ENCODE measurements around the gene ADARB2.
"Not testable (repeated sequence)": the region's sequence is repeated elsewhere in the genome, so short reads cannot be mapped to it uniquely, and the experiment has no call there.

Gene ADARB2

GRCh38 chr10:1267568-1267967 is 469.8 kb downstream of the ADARB2 start:
- DNase-seq: no peak

DNA sequence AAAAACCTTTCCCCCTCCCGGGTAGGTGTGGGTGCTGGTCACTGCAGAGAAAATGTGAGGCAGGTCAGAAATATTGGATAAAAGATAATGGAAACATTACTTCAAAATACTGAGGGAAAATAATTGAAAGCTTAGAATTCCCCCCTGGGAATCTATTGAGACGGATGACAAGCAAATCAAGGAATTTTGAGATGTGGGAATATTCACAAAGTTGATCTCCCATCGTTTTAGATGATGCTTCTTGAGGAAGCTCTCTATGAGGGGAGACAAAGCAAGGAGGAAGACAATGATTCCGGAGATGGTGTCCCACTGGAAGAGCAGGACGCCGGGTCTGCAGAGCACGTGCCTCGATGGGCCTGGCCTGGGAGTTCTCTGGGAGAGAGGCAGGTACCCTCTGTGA is 470.2 kb downstream of the ADARB2 start:
- no peak for DNase-seq

- no peak for DNase-seq
Observed at GRCh38 chr10:1266033-1266802, 471.1 kb downstream of the ADARB2 start.

DNA sequence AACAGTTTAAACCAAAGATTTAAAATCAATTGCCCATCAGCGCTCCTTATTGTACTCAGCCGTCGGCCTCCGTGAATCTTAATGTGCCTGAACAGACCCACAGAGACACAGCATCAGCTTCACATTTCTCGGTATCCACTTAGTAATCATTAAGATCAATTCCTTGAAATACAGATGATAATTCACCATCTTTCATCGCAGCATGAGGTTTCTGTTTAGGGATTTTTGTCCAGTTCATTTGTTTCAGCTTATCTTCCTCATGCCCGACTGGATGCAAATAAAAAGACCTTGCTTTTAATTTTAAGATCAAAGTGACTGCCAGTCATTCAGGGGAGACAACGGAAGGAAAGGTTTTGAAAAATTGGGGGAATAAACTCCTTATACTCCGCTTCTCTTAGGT is 473.3 kb downstream of the ADARB2 start:
- DNase-seq: no peak

DNA sequence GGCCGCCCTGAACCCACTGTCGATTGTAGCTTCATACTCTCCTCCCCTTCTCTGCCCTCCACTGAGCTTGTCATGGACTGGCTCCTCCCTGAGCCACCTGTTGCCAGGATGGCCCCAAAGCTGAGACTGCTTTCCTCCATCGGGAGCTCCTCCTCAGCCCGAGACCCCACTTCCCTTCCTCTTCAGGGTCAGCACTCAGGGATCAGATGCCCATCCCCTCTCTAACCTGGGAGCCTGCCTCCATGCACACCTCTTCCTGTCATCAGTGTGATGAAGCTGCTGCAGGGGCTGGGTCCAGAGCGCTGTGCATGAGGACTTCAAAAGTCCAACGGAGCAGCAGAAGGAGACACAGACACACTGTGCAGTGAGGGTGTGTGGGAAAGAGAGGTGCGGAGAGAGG is 480.1 kb downstream of the ADARB2 start:
- no peak for DNase-seq

DNA sequence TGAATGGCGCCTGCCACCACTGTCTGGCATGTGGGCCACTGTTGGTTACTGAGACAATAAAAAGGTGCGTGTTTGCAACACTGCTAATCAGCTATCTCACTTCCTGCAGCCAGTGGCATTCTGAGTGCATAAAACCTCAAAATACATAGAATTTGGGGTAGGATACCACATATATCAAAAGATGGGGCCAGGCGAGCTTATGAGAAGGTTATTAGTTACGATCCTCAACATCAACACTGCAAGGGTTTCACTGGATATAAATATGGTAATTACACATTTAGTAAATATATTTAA is 480.9 kb downstream of the ADARB2 start:
- DNase-seq: no peak

DNA sequence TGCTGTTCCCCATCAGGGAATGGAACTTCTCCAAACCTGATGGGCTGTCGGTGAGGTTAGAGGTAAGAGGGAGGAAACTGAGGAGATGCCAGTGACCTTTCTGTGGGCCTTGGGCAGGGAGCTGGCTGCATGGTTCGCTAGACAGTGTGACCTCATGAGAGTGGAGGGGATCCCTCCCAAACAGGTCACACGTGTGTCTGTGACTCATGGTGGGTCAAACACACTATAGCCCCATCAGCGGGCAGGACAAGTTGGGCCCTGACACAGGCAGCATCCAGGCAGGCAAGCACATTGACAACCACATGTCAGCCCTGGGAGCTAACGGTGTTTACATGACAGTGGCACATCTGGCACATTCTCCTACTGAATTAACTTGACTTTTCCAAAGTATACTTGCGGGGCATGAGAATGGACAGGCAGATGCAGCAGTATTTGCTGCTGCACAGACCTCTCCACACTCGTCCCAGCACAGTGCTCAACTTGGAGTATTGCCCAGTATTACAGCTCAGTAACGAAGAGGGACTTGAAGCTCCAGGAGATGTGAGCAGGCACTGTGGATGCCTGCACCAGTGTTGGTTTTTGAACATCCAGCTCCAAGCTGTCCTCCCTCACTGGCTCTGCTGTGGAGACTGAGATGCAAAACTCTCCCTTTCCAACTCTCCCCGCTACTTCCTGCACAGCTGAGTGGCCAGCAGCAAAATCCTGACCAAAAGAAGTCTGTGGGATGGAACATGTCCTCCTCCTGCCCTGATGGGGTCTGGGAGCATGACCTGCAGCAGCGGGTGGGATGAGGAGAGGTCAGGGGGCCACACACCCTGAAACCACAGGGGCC is 481.5 kb downstream of the ADARB2 start:
- no peak for DNase-seq

DNA sequence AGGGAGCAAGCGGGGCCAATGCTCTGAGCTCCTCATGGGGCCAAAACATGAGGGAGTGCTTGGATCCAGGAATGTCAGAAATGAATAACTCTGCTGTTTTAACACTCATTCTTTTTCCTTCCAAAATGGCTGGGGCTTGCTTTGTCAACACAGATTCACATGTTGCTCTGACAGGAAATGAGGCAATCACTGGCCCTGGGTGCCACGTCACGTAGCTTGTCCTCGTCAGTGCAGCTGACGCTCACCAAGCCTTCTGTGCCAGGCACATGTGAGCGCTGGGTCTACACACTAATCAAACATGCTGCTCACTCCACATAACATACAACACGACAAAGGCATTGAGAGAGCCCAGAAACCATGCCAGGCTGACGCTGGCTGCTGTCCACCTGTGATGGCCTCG is 482.2 kb downstream of the ADARB2 start:
- DNase-seq: no peak

GRCh38 chr10:1253523-1254353 is 483.6 kb downstream of the ADARB2 start:
- no peak for DNase-seq

- DNase-seq: no peak
Observed at GRCh38 chr10:1251769-1252168, 485.6 kb downstream of the ADARB2 start.

GRCh38 chr10:1249142-1249920 is 488.0 kb downstream of the ADARB2 start:
- DNase-seq: no peak

- DNase-seq: not testable (repeated sequence)
Observed at GRCh38 chr10:1248262-1248630, 489.1 kb downstream of the ADARB2 start.

- DNase-seq: no peak
Observed at GRCh38 chr10:1247598-1248261, 489.6 kb downstream of the ADARB2 start.

DNA sequence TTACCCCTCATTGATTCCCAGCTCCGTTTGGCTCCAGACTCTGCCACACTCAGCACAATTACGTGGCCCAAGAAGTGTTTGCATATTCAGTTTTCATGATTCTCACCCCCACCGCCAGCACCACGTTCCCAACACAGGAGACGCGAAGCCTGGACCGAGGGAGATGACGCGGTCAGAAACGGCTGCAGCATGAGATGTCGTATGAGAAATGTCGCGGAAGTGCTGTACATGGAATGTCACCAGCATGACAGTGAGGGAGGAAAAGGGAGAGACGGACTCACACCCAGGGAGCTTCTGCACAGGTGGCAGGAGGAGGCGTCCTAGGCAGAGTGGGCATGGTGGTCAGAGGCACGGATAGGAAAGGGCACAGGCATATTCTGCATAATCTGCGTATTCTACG is 492.8 kb downstream of the ADARB2 start:
- DNase-seq: no peak

DNA sequence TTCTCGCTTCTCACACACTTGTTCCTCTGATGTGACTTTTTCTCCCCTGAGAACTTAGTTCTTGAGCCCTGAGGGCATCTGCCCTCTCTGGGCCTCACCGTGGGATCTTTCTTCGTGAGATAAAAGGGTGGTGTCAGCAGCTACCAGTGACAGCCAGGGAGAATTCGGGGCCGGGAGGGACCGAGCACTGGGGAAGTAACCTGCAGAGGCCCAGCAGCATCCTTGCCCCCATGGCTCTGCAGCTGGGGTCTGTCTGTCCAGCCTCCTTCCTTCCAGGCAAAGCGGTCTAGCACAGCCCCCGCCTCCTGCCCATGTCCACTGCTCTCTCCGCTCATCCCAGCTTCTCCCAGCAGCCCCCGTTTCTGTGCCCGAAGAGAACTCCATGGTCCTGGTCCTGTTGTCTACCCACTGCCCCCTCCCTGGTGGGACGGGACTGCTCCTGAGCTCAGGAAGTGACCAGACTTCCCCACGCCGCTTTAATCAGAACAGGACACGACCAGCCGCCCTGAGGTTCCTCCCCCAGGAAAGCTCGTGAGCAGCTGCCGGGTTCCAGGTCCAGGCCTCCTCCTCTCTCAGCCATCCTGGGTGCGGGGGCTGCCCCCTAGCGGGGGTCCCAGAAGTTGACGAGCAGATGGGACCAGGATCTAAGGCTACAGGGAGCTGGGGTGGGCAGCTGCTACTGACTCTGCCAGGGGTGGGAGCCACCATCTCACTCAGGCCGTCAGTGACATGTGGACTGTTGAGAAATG is 493.7 kb downstream of the ADARB2 start:
- no peak for DNase-seq

DNA sequence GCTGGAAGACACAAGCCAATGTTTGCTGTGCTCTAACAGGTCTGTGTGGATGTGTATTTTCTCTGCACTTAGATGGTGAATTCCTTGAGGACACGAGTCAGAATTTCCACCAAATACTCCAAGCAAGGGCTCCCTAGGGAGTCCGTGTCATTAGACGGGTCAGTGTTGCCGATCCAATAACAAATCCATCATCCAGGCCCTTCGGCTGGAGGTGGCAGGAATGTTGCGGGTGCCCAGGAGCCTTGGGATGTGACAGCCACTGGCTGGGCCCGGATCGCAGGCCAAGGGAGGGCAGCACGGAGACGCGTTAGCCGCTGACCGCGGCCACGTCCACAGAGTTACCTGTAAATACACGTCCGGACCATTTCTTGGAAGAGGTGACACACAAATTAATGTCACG is 494.4 kb downstream of the ADARB2 start:
- DNase-seq: no peak

DNA sequence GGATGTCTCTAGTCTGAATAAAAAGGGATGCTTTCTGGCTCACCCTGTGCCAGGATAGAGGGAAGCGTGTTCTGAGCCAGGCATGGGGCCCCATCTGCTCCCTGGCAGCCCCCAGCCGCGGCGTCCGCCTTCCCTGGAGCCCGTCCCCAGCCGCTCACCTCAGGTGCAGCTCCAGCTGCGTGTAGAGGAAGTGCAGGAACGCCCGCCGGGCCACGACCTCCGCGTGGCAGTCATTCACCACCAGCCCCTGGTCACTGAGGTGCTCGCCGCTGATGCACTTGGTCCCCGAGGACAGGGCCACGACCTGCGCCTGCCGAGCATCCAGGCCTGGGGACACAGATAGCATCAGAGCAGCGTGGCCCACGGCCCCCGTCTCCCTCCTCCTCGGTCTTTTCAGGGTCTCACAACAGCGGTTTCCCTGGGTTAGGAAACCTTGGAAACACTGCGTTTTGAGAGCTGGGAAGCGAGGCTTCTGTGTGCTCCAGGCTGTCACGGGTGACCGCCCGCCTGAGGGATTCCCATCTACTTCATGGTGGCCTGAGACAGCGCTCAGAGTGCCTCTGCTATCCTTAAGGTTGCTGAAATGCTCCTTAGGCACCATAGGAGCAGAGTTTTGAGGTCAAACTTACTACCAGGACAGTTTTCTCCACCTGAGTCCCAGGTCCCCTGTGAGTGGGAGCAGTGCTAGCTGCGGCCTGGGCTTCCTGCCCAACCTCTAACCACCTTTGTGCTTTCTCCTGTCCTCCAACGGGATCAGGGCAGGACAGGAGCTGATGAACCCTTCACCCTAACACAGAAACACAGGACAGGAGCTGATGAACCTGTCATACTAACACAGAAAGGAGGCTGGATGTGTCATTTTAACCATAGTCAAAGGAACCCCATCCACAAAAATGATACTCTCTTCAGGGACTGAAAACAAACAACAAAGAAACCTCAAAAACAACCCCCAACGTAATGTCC is 495.1 kb downstream of the ADARB2 start:
- DNase-seq: no peak

GRCh38 chr10:1241322-1241890 is 495.9 kb downstream of the ADARB2 start:
- no peak for DNase-seq

DNA sequence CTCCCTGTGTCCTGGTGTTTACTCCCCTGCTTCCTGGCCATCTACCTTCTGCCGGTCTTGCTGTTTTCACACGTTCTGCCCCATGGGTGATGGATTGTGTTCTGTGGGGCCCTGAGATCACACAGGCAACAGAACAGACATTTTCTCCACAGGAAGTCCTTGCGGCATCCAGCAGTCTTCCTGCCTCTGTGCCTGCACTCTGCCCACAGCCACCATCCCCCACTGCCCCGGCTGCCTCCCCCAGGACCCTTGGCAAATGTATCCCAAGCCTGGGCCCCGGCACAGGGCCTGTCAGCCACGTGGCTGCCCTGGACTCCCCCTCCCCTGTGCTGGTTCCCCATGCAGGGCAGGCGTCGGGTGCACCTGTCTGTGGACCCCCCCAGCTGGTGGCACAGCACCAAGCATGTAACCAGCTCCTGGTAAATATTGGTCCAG is 497.0 kb downstream of the ADARB2 start:
- peak; percentile 4 for DNase-seq

DNA sequence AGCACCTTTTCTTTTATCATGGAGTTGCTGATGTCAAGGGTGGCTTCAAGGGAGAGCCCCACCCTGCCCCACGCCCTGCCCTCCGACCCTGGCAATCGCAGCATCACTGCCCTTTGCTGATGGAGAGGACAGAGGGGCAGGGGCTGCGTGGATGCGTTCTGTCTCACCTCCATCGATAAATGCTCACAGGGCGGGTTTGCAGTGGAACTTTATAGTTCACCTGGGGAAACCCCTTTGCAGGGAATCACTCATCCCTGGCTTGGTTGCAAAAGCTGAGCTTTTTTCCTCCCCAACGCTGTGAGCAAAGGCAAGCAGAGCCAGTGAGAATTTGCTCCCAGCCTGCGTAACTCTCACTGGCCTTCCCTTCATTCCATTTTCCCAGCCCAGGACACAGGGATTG is 504.3 kb downstream of the ADARB2 start:
- DNase-seq: no peak
